ENCODE measurements around the gene KCND3. TPM values are rescaled to one million over a fixed set of nuclear protein-coding genes. Genes with fewer than 3 reads are reported as not detected.

Gene KCND3
- total RNA-seq, 4 donors from 2014 or later, result 7.4 to 20.4 (median 9.8) TPM

- no peak overlapping the region for H3K4me3 ChIP-seq (ENCODE audit: low read depth, poor library complexity, severe bottlenecking)
- DNase-seq (ENCODE audit: low spot score in 2 of 2), result no peak
- WGBS, 2 donors, result 68 to 82% methylated on average over 8 of the region's 8 CpGs
- intact Hi-C loops (cut with DNase I; ENCODE audit: low total_unique reads), result no loop called here
- TF ChIP-seq CTCF (IDR thresholded peaks at IDR 0.05), result no peak
- TF ChIP-seq POLR2A (IDR thresholded peaks at IDR 0.05), result no peak
These were observed 104.6 kb downstream of the KCND3 start for GRCh38 chr1:111884772-111885443.

- no peak for DNase-seq (ENCODE audit: low spot score in 2 of 2)
- intact Hi-C loops (cut with DNase I; ENCODE audit: low total_unique reads), result no loop called here
- H3K4me3 ChIP-seq (ENCODE audit: low read depth, poor library complexity, severe bottlenecking), result no peak overlapping the region
- WGBS, 2 donors, result 73 to 77% methylated on average over 10 of the region's 10 CpGs
- TF ChIP-seq CTCF (IDR thresholded peaks at IDR 0.05) (no peak), POLR2A (IDR thresholded peaks at IDR 0.05) (no peak)
These were observed 106.4 kb downstream of the KCND3 start for GRCh38 chr1:111882986-111883560.

GRCh38 chr1:111882559-111882958, 106.9 kb downstream of the KCND3 start:
- 78 to 85% methylated on average over 6 of the region's 6 CpGs for WGBS, 2 donors
- intact Hi-C loops (cut with DNase I; ENCODE audit: low total_unique reads), result no loop called here
- DNase-seq (ENCODE audit: low spot score in 2 of 2), result no peak
- TF ChIP-seq CTCF (IDR thresholded peaks at IDR 0.05), result no peak
- TF ChIP-seq POLR2A (IDR thresholded peaks at IDR 0.05), result no peak
- H3K4me3 ChIP-seq (ENCODE audit: low read depth, poor library complexity, severe bottlenecking), result no peak overlapping the region

GRCh38 chr1:111880881-111881837, 108.3 kb downstream of the KCND3 start:
- DNase-seq (ENCODE audit: low spot score in 2 of 2), result no peak
- H3K4me3 ChIP-seq (ENCODE audit: low read depth, poor library complexity, severe bottlenecking), result no peak overlapping the region
- intact Hi-C loops (cut with DNase I; ENCODE audit: low total_unique reads), result no loop called here

GRCh38 chr1:111879081-111879480, 110.4 kb downstream of the KCND3 start:
- DNase-seq (ENCODE audit: low spot score in 2 of 2), result no peak
- WGBS, 2 donors, result 44 to 45% methylated on average over 4 of the region's 4 CpGs
- no peak for TF ChIP-seq CTCF (IDR thresholded peaks at IDR 0.05)
- no peak overlapping the region for H3K4me3 ChIP-seq (ENCODE audit: low read depth, poor library complexity, severe bottlenecking)
- intact Hi-C loops (cut with DNase I; ENCODE audit: low total_unique reads), result no loop called here

More at GRCh38 chr1:111880881-111881837, 108.3 kb downstream of the KCND3 start:
- 43 to 53% methylated on average over 17 of the region's 17 CpGs for WGBS, 2 donors
- no peak for TF ChIP-seq CTCF (IDR thresholded peaks at IDR 0.05)
- no peak for TF ChIP-seq POLR2A (IDR thresholded peaks at IDR 0.05)

Data from lower leg skin (tissue), 4 donors.